ENCODE data around the gene FYCO1.

FYCO1 gene

GRCh38 chr3:45981346-45982074 lies 14.1 kb downstream of the FYCO1 start:
- DNase-seq, result no peak

- DNase-seq, result no peak
Measured at GRCh38 chr3:45980819-45981218, 14.8 kb downstream of the FYCO1 start.

- no peak for DNase-seq
Measured at GRCh38 chr3:45980229-45980813, 15.3 kb downstream of the FYCO1 start.

- no peak for DNase-seq
Measured at GRCh38 chr3:45979378-45979777, 16.2 kb downstream of the FYCO1 start.

GRCh38 chr3:45978006-45978761 lies 17.4 kb downstream of the FYCO1 start:
- no peak for DNase-seq

- no peak for DNase-seq
Measured at GRCh38 chr3:45976191-45977091, 19.2 kb downstream of the FYCO1 start.

GRCh38 chr3:45975686-45976085 lies 19.9 kb downstream of the FYCO1 start:
- no peak for DNase-seq

GRCh38 chr3:45974686-45975085 lies 20.9 kb downstream of the FYCO1 start:
- DNase-seq, result no peak

- DNase-seq, result no peak
Measured at GRCh38 chr3:45972534-45973402, 22.9 kb downstream of the FYCO1 start.

- DNase-seq, result no peak
Measured at GRCh38 chr3:45969953-45970352, 25.7 kb downstream of the FYCO1 start.

- DNase-seq, result no peak
Measured at GRCh38 chr3:45969116-45969515, 26.5 kb downstream of the FYCO1 start.

GRCh38 chr3:45968706-45969105 lies 26.9 kb downstream of the FYCO1 start:
- no peak for DNase-seq

GRCh38 chr3:45968149-45968548 lies 27.5 kb downstream of the FYCO1 start:
- DNase-seq, result no peak

GRCh38 chr3:45967724-45968123 lies 27.9 kb downstream of the FYCO1 start:
- no peak for DNase-seq

- DNase-seq, result peak; percentile 13
Measured at GRCh38 chr3:45966950-45967640, 28.5 kb downstream of the FYCO1 start.

GRCh38 chr3:45966371-45966791 lies 29.2 kb downstream of the FYCO1 start:
- no peak for DNase-seq

- no peak for DNase-seq
Measured at GRCh38 chr3:45965653-45966052, 30.0 kb downstream of the FYCO1 start.

GRCh38 chr3:45965253-45965652 lies 30.4 kb downstream of the FYCO1 start:
- no peak for DNase-seq

GRCh38 chr3:45964139-45964538 lies 31.5 kb downstream of the FYCO1 start:
- no peak for DNase-seq

GRCh38 chr3:45962033-45962432 lies 33.6 kb downstream of the FYCO1 start:
- no peak for DNase-seq

GRCh38 chr3:45960289-45960688 lies 35.3 kb downstream of the FYCO1 start:
- DNase-seq, result no peak
